Breast epithelium (tissue), 3 donors: ENCODE results near the gene PRIM2.

Experiments used
- CTCF ChIP-seq, 3 donors: fragments of 450-650 bp; IDR thresholded peaks; one replicate each; pipeline ENCODE4 v1.5.1; 2016 to 2017; ENCODE audit warnings: antibody characterized with exemption in 3 of 3, mild to moderate bottlenecking in 3 of 3, moderate library complexity in 3 of 3
- POLR2A ChIP-seq: fragments of 450-650 bp; IDR thresholded peaks from one replicate; pipeline ENCODE4 v1.6.1; 2016; ENCODE audit warnings: antibody characterized with exemption, mild to moderate bottlenecking, moderate library complexity
- POLR2AphosphoS5 ChIP-seq, 3 donors: sonication (generic); formaldehyde crosslinking; IDR thresholded peaks; one replicate each; pipeline ENCODE4 v1.6.1; 2017; ENCODE audit warnings: antibody characterized with exemption in 3 of 3

GRCh38 chr6:57298741-57299140 lies 18.7 kb upstream of the PRIM2 start:
- TF ChIP-seq CTCF (IDR thresholded peaks at IDR 0.05) (no peak), POLR2AphosphoS5 (IDR thresholded peaks at IDR 0.05) (no peak), POLR2A (no peak)
